NCI-H82 treated with DMSO at 0.1 percent for 48 hours (cell line): ENCODE results near the gene GALNT12.

Experiments used
- DNase-seq: peaks from one replicate; lab custom pipeline; 2025; ENCODE audit not compliant: unreplicated experiment; lab: John Stamatoyannopoulos, UW

The GALNT12 gene

DNA sequence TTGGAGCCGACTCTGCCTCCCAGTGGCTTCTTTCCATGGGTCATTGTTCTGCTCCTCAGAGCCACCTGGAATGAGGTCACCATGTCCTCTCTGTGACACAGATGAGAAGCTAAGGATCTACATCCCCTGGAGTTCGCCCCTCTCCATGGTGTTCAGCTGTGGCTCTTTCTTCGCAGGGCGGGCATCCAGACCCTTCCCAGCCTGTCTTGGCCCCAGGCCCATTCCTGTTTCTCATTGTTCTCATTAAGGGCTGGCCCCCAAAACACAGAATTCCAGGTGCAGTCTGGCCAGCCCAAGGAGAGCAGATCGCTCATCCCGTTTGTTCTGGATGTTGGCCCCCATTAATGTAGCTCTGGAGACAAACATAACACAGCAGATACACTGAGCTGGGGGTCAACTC is 69.8 kb downstream of the GALNT12 start:
- DNase-seq = no peak

DNA sequence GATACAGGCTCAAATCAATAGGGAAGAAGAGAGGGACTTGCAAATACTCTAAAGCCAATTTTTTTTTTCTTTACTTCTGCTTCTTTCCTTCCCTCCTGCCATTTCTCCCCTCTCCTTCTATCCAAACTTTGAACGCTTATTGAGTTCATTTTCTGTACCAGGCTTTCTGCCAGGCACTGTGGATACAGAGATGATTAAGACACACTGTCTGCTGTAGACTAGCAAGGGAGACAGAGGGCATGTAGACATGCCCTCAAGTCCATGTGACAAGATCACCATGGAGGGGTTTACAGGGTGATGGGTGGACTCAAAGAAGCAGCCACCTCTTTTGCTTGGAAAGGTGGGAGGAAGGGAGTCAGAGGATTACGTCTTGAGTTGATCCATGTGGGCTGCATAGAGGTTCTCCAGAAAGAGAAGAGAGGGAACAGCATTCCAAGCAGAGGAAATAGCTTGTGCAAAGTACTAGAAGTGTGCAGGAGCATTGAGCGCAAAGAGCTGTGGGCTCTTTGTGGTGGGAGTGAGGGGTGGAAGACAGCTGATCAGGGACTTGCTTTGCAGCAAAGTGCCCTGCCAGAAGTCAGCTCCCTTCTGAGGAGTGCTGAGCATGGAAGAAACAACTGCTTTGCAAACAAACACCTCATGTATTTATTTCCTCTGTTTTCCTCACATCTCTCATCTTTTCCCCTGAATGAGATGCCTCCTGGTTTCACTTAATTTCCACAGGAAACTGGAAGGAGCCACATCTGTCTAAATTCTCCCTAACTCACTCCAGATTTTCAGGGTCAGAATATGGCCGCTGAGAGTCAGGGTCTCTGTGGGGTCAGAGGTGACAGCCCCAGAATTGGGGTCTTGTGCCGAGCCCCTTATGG is 71.9 kb downstream of the GALNT12 start:
- DNase-seq = no peak

DNA sequence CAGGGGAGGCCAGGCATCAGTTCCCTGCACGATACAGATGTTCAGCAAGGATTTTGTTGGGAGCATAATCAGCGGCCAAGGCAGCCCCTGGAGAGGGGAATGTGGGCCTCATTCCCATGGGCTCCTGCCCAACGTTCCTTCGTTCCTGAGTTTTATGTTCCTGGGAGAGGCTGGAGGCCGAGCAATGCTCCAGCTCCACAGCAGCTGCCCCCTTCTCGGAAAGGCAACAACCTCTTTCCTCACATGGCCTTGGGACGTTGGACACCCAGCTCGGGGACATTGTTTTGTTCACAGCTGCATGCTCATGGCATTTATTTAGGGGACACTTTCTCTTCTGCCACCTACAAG is 72.5 kb downstream of the GALNT12 start:
- DNase-seq = no peak

DNA sequence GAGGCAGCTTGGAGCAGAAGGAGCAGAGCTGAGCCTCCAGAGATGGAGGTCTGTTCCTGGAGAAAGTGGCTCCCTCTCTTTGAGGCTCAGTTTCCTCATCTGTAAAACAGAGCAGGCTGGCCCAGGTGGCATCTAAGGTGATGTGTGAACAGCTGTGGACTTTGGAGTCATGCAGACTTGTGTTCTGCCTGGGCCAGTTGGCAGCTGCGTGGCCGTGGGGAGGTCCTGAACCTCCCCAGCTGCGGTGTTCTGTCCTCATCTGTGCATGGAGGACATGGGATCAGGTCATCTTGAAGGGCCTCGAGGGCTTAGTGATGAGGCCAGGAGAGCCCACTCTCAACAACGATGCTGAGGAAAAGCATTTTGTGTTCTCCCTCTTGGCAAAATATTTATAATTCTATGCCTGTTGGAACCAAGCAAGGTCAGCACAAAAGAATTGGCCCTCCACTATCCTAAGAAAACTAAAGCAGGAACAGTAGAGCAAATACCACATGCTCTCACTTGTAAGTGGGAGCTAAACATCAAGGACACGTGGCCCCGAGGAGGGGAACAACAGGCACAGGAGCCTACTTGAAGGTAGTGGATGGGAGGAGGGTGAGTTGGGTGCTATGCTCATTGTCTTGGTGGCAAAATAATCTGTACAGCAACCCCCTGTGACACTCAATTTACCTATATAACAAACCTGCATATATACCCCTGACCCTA is 73.0 kb downstream of the GALNT12 start:
- DNase-seq = no peak

DNA sequence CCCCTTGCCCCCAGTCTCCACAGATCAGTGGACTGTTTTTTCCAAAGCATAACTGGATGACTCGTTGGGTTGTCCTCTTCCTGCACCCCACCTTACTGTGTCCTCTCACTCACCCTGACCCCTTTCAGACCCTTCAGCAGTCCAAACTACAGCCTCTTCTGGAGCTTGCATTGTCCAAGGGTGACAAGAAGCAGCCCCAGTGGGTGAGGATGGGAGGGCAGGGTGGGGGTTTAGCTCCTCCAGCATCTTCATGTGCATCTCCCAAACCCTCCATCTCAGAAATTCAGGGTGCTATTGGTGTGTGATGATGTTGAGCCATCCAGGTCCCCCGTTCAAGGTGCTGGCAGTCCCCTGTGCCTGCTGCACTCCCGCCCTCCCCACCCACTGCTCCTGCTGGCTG is 73.9 kb downstream of the GALNT12 start:
- DNase-seq = no peak

DNA sequence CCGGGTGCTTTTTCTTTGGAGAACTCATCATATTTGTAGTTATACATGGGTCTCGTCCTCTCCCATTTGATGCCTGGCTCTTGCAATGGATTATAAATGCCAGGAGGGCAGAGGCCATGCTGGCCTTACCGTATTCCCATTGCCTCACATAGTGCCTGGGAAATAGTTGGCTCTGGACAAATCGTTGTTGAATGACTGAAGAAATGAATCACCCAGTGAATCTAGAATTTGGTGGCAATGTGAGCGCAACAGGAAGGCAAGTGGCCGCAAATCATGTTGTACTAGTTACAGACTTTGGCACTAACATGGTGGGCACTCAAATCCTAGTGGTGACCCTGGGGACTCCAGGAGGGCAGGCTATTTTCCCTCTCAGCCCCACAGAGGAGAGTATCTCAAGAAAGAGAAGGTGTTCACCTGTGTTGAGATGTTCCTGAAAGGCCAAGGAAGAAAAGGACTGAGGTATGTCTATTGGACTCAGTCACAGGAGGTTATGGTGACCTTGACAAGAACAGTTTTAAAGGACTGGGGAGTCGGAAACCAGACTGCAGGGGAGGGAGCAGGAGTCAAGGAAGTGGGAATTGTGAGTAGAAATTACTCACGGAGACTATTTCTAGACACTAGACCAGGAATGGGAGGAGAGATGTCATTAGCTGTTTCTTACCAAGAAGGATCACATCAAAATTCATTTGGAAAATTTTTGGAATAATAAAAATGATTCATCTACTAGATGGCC is 74.5 kb downstream of the GALNT12 start:
- DNase-seq = no peak

DNA sequence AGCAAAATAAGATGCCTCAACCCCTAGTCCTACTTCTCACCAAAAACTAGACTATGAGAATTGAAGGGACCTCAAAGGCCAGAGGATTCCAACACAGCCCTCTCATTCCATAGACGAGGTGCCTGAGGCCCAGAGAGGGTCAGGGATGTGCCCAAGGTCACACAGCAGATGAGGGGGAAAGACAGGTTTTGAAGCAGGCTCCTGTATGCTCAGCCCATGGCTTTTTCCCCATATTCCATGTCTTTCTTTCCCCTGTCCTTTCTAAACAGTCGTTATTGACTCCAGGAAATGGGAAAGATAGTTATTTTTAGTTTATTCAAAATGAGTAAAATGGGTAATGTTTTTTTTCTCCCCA is 75.1 kb downstream of the GALNT12 start:
- no peak for DNase-seq

DNA sequence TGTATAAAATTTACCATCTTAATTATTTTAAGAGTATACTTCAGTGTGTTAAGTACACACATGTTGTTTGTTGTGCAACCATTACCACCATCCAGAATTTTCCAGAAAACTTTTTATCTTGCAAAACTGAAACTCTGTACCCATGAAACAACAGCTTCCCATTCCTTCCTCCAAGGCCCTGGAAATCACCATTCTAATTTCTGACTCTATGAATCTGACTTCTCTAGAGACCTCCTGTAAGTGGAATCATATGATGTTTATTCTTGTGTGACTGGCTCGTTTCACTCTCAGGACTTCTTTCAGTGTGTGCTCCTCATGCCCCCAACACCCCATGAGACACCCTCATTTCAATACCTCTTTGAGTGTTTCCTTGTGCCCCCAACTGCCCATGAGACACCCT is 75.8 kb downstream of the GALNT12 start:
- DNase-seq = no peak

DNA sequence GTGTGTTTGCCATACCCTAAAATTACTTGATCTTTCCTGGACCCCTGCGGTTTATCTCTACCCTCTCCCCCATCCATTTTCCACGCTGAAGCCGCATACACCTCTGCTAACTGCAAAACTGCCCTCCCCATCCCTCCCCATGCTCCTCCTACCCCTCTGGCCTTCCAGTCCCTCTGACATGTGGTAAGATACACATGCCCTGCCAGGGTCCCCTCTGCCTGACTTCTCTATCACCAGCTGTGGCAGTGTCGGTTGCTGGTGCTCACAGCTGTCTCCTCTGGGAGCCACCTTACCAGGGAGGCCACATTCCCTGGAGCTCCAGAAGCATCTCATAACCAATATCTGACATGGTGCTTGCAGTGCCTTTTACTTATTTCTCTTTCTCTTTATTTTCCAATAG is 77.4 kb downstream of the GALNT12 start:
- no peak for DNase-seq

DNA sequence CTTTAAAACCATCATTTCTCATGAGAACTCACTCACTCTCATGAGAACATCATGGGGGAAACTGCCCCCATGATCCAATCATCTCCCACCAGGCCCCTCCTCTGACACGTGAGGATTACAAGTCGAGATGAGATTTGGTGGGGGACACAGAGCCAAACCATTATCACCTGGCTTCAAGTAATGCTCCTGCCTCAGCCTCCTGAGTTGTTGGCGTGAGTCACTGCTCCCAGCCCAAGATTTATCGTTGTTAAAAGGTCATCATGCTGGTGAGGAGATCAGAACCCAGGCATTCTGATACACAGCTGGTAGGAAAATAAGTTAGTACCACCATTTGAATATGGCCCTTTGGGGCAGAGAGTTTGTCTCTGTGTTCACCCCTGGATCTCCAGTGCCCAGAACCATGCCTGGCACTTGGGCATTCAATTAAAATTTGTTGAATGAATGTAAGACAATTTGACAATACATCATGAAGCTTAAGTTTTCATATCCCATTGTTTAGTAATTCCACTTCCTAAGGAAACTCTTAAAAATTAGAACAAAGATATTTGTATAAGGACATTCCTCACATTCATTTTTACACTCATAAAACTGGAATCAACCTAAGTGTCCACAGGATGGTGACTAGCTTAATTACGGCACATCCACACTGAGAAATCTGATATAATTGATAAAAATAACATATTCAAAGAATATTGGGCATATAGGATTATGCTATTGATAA is 78.3 kb downstream of the GALNT12 start:
- DNase-seq = no peak

DNA sequence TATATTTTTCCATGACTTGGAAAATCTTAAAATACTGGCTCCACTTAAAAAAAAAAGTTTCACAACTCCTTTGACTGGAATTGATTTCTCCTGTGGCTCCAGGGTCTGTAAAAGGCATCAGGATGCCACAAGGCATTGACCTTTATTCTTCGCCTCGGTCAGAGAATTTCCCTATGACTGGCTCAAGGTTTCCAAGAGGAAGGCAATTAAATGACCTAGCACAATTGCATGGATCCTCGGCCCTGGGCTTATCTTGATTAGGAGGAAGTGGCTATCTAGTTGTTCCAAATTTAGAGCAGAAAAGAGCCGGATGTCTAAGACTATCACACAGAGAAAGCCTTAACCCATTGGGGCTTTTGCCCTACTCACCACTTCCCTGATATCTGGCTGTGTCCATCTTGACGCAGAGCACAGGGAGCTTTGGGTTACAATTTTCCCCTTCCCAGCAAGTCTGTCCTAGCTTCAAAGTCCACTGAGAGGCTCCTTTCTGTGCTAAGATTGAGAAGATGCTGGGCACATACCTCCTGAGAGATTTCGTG is 79.3 kb downstream of the GALNT12 start:
- no peak for DNase-seq

DNA sequence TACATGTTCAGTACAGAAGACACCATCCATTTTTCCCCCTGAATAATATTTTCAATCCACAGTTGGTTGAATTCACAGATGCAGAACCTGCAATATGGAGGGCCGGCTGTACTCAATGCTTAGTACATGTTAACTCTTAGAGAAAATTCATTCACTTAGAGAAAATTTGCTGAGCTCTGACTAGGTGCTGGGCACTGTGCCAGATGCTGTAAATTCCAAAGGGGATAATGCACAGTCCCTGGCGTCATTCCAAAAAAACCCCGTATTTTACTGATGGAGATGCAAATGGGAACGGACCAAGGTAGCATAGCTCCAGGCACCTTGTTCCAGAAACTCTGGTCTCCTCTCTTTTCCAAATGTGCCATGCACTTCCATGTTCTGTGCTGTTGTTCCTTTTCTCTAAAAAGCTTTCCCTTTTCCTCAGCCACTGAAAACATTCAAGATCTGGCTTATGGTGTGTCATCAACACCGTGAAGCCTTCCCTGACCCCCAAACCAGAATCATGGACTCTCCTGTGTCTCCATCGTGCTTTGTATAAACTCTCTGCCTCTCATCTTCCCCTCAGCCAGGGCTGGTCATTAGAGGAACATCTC is 80.5 kb downstream of the GALNT12 start:
- peak; percentile 11 for DNase-seq

DNA sequence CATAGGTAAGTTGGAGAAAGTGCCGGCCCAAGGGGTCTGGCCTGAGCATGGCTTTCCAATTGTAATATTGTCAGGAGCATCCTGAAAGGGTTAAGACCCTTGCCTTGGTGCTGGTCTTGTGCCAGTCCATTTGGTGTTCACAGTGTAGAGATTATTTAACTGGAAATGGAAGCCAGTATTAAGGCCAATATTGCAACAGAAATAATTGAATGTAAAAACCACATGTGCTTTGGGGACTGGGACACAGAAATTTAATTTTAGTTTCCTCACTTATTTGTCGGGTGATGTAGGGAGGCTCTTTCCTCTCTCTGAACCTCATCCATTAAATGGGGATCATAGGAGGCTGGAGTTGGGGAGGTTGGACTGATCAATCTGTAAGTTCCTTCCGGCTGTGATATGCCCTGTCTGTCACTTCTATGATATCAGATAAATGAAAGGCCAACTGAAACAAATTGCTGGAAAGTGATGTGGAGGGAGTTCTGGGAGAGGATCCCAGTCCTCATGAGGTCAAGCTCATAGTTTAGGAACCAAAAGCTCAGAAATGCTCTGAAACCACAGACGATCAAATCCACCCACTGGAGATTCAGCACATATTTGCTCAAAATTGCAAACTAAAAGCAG is 81.4 kb downstream of the GALNT12 start:
- no peak for DNase-seq

DNA sequence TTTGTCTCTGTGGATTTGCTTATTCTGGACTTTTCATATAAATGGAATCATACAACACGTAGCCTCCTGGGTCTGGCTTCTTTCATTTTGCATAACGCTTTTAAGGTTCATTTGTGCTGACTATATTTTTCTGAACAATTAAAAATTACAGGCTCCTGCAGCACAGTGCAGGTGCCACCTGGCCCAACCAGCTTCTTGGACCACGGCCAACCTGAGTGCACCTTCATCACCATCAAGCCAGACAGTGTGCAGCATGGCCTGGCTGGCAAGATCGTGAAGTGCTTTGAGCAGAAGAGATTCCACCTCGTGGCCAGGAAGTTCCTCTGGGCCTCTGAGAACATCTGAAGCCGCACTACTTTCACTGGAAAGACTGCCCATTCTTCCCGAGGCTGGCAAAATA is 82.8 kb downstream of the GALNT12 start:
- DNase-seq = no peak

DNA sequence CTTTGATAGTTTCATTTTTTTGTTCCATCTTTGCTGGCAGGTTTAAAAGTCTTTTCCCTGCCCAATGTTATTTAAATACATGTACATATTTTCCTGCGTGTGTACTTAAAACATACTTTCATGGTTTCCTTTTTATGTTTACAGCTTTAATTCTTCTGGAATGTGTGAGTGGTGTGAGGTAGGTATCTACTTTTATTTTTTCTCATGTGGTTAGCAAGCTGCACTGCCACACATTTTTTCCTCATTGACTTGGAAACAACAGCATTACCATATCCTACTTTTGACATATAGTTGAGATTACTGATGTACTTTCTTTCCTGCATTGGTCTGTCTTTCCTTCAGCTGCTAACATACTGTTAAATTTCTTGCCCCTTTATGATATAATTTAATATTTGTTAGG is 84.8 kb downstream of the GALNT12 start:
- no peak for DNase-seq

DNA sequence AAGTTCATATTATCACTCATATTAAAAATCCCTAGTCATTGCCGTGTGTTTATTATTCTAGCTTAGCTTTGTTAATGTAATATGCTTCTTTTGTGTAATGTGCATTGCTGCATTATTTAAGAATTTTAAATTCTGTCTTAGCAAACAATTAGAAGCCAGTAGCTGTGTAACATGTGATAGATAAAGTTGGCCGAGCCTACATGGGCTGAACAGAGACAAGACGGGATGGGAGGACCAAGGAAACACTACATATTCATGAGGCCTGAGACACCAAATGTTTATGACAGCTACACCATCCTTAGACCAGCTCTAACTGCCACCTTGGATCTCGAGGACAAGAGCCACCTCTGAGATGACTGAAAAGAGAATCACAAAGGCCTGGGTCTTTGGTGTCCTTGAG is 85.2 kb downstream of the GALNT12 start:
- DNase-seq = no peak

DNA sequence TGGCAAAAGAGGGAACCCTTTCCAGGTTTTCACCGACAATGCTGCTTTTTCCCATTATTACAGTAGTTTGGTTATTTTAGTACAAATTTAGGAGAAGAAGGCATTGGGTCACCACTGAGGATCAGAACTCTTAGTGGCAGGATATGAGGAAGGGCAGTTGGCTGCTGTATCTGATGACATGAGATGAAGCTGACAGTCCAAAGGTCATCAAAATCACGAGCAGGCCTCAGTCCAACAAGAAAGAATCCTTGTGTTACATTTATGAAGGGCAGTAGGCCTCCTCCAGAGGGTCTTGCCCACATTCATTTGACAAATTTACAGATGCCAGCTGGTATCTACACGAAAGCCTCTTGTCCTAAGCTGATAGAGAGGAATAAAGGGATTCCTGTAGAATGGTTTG is 86.7 kb downstream of the GALNT12 start:
- DNase-seq = no peak

DNA sequence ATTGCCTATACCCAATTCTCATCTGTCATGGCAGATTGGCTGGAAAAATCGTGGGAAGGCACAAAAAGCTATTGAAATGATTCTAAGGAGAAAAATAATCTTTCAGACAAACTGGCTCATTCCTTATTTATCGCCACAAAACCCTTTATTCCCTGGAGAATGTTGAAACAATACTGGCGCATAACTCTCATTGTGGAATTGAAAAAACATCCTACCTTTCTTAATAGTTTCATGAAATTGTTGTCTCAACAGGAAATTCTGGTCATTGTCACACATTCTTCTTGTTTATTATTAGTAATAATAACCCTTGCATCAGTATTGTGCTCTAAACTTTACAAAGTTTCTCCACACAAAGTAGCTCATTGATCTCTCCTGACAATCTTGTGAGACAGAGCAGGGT is 87.3 kb downstream of the GALNT12 start:
- DNase-seq = no peak

DNA sequence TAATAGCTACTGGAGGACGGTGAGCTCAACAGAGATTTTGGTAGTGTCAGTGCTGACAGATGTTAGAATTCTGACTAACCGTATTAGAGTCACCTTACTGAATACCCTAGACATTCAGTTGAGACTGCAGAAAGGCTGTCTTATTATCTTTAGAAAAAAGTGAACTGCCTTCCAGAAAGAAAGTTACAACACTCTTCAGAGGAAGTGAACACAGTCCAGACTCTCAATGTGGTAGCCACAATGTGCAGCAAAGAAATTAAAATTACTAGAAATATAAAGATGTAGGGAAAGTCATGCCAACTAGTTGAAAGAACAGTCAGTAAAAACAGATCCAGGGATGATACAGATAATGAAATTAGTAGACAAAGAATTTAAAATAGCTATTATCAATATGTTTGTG is 89.2 kb downstream of the GALNT12 start:
- DNase-seq = no peak

DNA sequence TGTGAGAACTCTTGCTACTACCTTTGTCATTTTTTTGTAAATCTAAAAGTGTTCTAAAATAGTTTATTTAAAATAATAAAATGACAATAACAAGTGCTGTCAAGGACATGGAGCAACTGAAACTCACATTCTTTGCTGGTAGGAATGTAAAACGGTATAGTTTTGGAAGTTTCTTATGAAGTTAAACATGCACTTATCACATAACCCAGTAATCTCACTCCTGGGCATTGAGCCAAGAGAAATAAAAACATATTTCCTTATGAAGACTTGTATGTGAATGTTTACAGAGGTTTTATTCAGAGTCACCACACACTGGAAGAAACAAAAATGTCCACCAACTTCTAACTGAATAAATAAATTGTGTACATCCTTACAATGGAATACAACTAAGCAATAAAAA is 90.3 kb downstream of the GALNT12 start:
- DNase-seq = no peak
